Natural killer cell (primary cell): Measurements from ENCODE around the gene LRRC3C. TPM values are rescaled to one million over a fixed set of nuclear protein-coding genes. Genes with fewer than 3 reads are reported as not detected.

ENCODE experiments used
- ATAC-seq, 3 donors: fragments of 150-1000 bp in 2 of 3; fragments of 200-7000 bp in 1 of 3; cut with Tn5 transposase; 1 replicate in 1 of 3; 2 replicates in 2 of 3; pipeline ENCODE4 v1.10.0; 2021; ENCODE audit warnings: mild to moderate bottlenecking in 2 of 3, moderate library complexity in 2 of 3
- DNase-seq, 2 donors: peaks; one replicate each; pipeline versions ENCODE4 v3.0.0 to v3.0.0-alpha.2; 2013 to 2021; ENCODE audit warnings: mixed read lengths in 1 of 2
- H3K27ac ChIP-seq: one replicate; pipeline ENCODE4 v1.5.1; 2013; ENCODE audit warnings: mild to moderate bottlenecking, low read length
- H3K27me3 ChIP-seq: one replicate; pipeline ENCODE4 v1.6.1; 2013; ENCODE audit warnings: low read length; ENCODE audit not compliant: control insufficient read depth, insufficient read depth
- H3K36me3 ChIP-seq: one replicate; pipeline ENCODE4 v1.6.1; 2013; ENCODE audit warnings: low read length; ENCODE audit not compliant: control insufficient read depth, insufficient read depth
- H3K4me1 ChIP-seq: one replicate; pipeline ENCODE4 v1.6.1; 2013; ENCODE audit warnings: low read length; ENCODE audit not compliant: control insufficient read depth, insufficient read depth
- H3K4me3 ChIP-seq: one replicate; pipeline ENCODE4 v1.5.1; 2013; ENCODE audit warnings: low read length
- H3K9me3 ChIP-seq: one replicate; pipeline ENCODE4 v1.6.1; 2013; ENCODE audit warnings: low read length; ENCODE audit not compliant: control insufficient read depth, insufficient read depth
- H3K27ac Mint-ChIP-seq, 2 donors: one replicate each; pipeline ENCODE4 v1.8.0; 2022; ENCODE audit warnings: mild to moderate bottlenecking in 2 of 2, mixed read lengths in 2 of 2, moderate library complexity in 1 of 2
- H3K27me3 Mint-ChIP-seq, 2 donors: one replicate each; pipeline ENCODE4 v1.8.0; 2022; ENCODE audit warnings: low read depth in 2 of 2, mixed read lengths in 2 of 2
- H3K36me3 Mint-ChIP-seq: one replicate; pipeline ENCODE4 v1.8.0; 2022; ENCODE audit warnings: mixed read lengths
- H3K4me1 Mint-ChIP-seq, 2 donors: one replicate each; pipeline ENCODE4 v1.8.0; 2022; ENCODE audit warnings: mixed read lengths in 2 of 2
- H3K4me3 Mint-ChIP-seq: one replicate; pipeline ENCODE4 v1.8.0; 2022; ENCODE audit warnings: mild to moderate bottlenecking, moderate library complexity, mixed read lengths
- H3K9me3 Mint-ChIP-seq, 2 donors: one replicate each; pipeline ENCODE4 v1.8.0; 2022; ENCODE audit warnings: mixed read lengths in 2 of 2
- WGBS: methylation state at CpG from one replicate; pipeline ENCODE4 v1.1.7; 2013; ENCODE audit warnings: missing lambda C conversion rate; ENCODE audit not compliant: insufficient coverage; 5-methylcytosine and 5-hydroxymethylcytosine counted together
- intact Hi-C: fragments of 100-400 bp; cut with micrococcal nuclease; formaldehyde crosslinking; loops from one replicate; pipeline ENCODE4 v1.14.2; 2022
- total RNA-seq, 4 donors: library from RNA; stranded (reverse); fragments of 120-200 nt in 1 of 4; gene quantifications; one replicate each; pipeline versions ENCODE4 v1.2.3 to v1.2.4, GENCODE V29; 2013 to 2022
- TF ChIP-seq, protein P1 (sequence below): fragments of 200-600 bp; IDR thresholded peaks from one replicate; pipeline ENCODE4 v1.8.0; 2022; ENCODE audit warnings: antibody characterized with exemption

Gene LRRC3C
- total RNA-seq, 3 donors from 2014 or later (not counting 1 experiment from before 2014, with no cell fraction given) = not detected

DNA sequence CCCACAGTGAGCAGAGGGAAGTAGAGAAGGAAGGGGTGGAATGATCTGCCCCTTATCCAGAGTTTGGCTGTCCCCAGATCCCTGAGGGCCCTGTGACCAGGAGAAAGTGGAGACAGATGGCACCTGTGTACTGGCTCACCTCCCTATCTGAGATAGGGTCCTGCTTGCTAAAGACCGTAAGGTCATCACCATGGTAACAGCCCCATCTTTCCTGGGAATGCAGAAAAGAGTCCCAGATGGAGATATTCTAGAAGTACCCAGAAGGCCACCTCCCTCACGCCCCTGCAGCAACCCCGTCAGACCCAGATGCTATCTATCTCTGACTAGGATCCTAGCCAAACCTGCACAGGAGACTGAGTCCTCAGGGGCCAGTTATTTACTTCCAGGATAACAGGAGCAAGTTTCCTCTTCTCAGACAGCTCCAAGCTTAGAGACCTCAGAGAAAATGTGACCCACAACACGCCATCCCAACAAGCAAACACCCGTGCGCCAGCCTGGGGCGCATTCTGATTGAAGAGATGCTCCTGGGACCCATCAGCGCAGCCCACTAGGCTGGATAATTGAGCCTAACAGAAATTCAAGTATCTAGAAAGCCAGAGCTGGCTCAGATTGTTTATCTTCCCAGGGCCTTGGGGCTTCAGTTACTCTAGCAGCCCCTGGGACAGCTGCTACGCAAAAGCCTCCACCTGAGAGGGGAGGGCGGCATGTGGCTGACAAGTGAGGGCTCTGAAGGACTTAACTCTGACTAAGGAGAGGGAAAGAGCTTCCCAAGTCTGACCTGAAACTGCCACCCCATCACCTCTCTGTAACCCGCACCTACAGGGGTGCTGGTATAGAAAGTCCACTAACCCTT is 2.0 kb upstream of the LRRC3C start:
- peaks cover 36 to 52% of the 10 kb centered on the region in 2 donors for H3K4me1 Mint-ChIP-seq

DNA sequence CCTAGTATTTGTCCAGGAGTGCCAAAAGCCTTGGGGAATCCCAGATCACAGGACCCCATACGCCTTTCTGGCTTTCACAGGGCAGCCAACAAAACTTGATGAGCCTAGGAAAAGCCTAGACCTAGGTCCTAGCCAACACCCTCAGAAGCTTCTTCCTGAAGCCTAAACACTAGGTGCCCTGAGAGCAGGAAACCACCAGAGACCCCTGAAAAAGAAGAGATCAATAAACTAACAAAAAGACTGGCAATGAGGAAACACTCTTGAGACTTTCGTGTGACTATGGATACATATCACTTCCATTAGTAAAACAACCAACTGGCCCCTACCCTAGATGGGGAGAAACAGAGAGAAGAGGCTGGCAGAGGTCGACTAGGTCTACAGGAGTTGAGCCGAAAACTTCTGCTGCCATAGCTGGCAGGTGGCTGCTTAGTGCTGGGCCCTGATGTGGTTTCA is 1.4 kb upstream of the LRRC3C start:
- no peak for DNase-seq
- peak overlapping the region; percentile 96 for H3K4me3 Mint-ChIP-seq
- no peaks in the 10 kb centered on the region for H3K36me3 Mint-ChIP-seq
- H3K27me3 ChIP-seq = no peaks in the 10 kb centered on the region
- peak overlapping the region; percentile 70 for H3K27ac ChIP-seq
- H3K27ac Mint-ChIP-seq = peak overlapping the region; percentile 89 to 96
- H3K27me3 Mint-ChIP-seq = no peaks in the 10 kb centered on the region
- H3K4me1 Mint-ChIP-seq = peaks cover 36 to 52% of the 10 kb centered on the region in 2 donors
- H3K36me3 ChIP-seq = peaks cover 31% of the 10 kb centered on the region
- 19% methylated on average over 3 of the region's 4 CpGs for WGBS
- no peaks in the 10 kb centered on the region for H3K9me3 ChIP-seq
- no peaks in the 10 kb centered on the region for H3K9me3 Mint-ChIP-seq
- intact Hi-C loops = no loop called here
- TF ChIP-seq, protein P1, sequence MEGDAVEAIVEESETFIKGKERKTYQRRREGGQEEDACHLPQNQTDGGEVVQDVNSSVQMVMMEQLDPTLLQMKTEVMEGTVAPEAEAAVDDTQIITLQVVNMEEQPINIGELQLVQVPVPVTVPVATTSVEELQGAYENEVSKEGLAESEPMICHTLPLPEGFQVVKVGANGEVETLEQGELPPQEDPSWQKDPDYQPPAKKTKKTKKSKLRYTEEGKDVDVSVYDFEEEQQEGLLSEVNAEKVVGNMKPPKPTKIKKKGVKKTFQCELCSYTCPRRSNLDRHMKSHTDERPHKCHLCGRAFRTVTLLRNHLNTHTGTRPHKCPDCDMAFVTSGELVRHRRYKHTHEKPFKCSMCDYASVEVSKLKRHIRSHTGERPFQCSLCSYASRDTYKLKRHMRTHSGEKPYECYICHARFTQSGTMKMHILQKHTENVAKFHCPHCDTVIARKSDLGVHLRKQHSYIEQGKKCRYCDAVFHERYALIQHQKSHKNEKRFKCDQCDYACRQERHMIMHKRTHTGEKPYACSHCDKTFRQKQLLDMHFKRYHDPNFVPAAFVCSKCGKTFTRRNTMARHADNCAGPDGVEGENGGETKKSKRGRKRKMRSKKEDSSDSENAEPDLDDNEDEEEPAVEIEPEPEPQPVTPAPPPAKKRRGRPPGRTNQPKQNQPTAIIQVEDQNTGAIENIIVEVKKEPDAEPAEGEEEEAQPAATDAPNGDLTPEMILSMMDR = no peak
- H3K4me3 ChIP-seq = peak overlapping the region; percentile 77
- peaks cover 41% of the 10 kb centered on the region for H3K4me1 ChIP-seq
- peak in 1 of 3 donors; percentile 38 for ATAC-seq

More for the DNA sequence above, 2.0 kb upstream of the LRRC3C start:
- no peaks in the 10 kb centered on the region for H3K9me3 Mint-ChIP-seq
- 84% methylated on average over 11 of the region's 11 CpGs for WGBS
- peak overlapping the region; percentile 70 for H3K27ac ChIP-seq
- H3K36me3 ChIP-seq = peaks cover 37% of the 10 kb centered on the region
- peak overlapping the region; percentile 77 for H3K4me3 ChIP-seq
- no peaks in the 10 kb centered on the region for H3K36me3 Mint-ChIP-seq
- peak overlapping the region; percentile 96 for H3K4me3 Mint-ChIP-seq
- H3K27ac Mint-ChIP-seq = peak overlapping the region; percentile 89 to 96
- ATAC-seq (no peak), DNase-seq (no peak)
- H3K27me3 Mint-ChIP-seq = no peaks in the 10 kb centered on the region
- peaks cover 43% of the 10 kb centered on the region for H3K4me1 ChIP-seq
- no peaks in the 10 kb centered on the region for H3K27me3 ChIP-seq
- TF ChIP-seq, protein P1 = no peak
- H3K9me3 ChIP-seq = no peaks in the 10 kb centered on the region
- intact Hi-C loops = no loop called here

DNA sequence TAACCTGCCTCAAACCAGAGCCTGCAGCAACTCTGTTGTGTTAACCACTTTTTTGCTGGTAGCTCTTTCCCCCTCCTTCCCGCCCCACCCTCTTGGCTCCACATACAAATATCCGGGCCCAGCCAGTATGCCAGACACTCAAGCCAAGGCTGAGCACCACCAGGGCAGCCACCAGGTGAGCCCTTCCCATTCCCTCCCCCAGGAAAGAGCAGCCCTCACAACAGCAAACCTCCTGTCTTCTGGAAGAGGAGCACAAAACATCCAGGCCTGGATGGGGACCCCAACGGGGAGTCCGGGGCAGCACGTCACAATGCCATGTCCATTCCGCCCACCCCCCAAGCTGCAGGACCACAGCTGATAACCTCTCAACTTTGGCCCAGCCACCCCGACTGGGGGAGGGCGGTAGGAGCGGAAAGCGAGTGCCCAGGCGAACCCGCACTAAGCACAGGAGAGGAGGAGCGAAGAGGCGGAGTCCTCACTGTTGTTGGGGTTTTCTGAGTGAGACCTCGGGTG is 888 bp upstream of the LRRC3C start:
- WGBS = 1% methylated on average over 15 of the region's 15 CpGs

More for the DNA sequence above, 888 bp upstream of the LRRC3C start:
- H3K9me3 ChIP-seq = no peaks in the 10 kb centered on the region
- intact Hi-C loops = loop anchor here (1.0 kb wide), 1 partner anchor 54 kb away; the partner anchor contains the start of gene PSMD3
- no peaks in the 10 kb centered on the region for H3K27me3 ChIP-seq
- H3K4me1 Mint-ChIP-seq = peaks cover 36 to 51% of the 10 kb centered on the region in 2 donors
- TF ChIP-seq, protein P1 = no peak
- DNase-seq (peak; percentile 39 to 73), ATAC-seq (peak; percentile 54 to 71 (median 59))
- peaks cover 36% of the 10 kb centered on the region for H3K4me1 ChIP-seq
- peaks cover 26% of the 10 kb centered on the region for H3K36me3 ChIP-seq
- peak overlapping the region; percentile 89 to 96 for H3K27ac Mint-ChIP-seq
- no peaks in the 10 kb centered on the region for H3K36me3 Mint-ChIP-seq
- H3K4me3 ChIP-seq = peak overlapping the region; percentile 77
- H3K9me3 Mint-ChIP-seq = no peaks in the 10 kb centered on the region
- H3K27me3 Mint-ChIP-seq = no peaks in the 10 kb centered on the region
- peak overlapping the region; percentile 70 for H3K27ac ChIP-seq
- H3K4me3 Mint-ChIP-seq = peak overlapping the region; percentile 96
